Sigmoid colon (tissue), 7 donors: ENCODE data around the gene SGTA. TPM values are rescaled to one million over a fixed set of nuclear protein-coding genes. Genes with fewer than 3 reads are reported as not detected.

ENCODE experiments used
- DNase-seq: peaks from one replicate; pipeline ENCODE4 v3.0.0-alpha.2; 2019
- H3K27ac ChIP-seq, 4 donors: fragments of 200-600 bp; sonication (generic); one replicate each; pipeline ENCODE4 v1.5.1; 2016 to 2019; ENCODE audit warnings: mild to moderate bottlenecking in 1 of 4
- H3K27me3 ChIP-seq, 3 donors: fragments of 200-600 bp; sonication (generic); one replicate each; pipeline ENCODE4 v1.5.1; 2019; ENCODE audit warnings: mild to moderate bottlenecking in 1 of 3
- H3K36me3 ChIP-seq, 4 donors: fragments of 200-600 bp; sonication (generic); one replicate each; pipeline ENCODE4 v1.5.1; 2016 to 2019
- H3K4me1 ChIP-seq, 4 donors: fragments of 200-600 bp; sonication (generic); one replicate each; pipeline ENCODE4 v1.5.1; 2017 to 2019
- H3K4me3 ChIP-seq, 4 donors: fragments of 200-600 bp; sonication (generic); one replicate each; pipeline ENCODE4 v1.5.1; 2017 to 2019; ENCODE audit warnings: mild to moderate bottlenecking in 2 of 4, moderate library complexity in 1 of 4
- H3K9me3 ChIP-seq, 4 donors: fragments of 200-600 bp in 3 of 4; sonication (generic) in 3 of 4; one replicate each; pipeline versions ENCODE4 v1.5.1 to v1.6.1; 2013 to 2019
- CTCF ChIP-seq, 4 experiments: fragments of 450-650 bp in 3 of 4; fragments of 200-600 bp in 1 of 4; IDR thresholded peaks; one replicate each; pipeline ENCODE4 v1.5.1; 2016 to 2019; ENCODE audit warnings: antibody characterized with exemption in 4 of 4, mild to moderate bottlenecking in 3 of 4, moderate library complexity in 2 of 4
- EP300 ChIP-seq, 4 donors: sonication (generic); formaldehyde crosslinking; IDR thresholded peaks; one replicate each; pipeline ENCODE4 v1.6.1; 2017; ENCODE audit warnings: antibody characterized with exemption in 4 of 4
- POLR2A ChIP-seq, 2 donors: fragments of 450-650 bp; IDR thresholded peaks; one replicate each; pipeline ENCODE4 v1.6.1; 2016; ENCODE audit warnings: antibody characterized with exemption in 2 of 2, mild to moderate bottlenecking in 2 of 2, moderate library complexity in 2 of 2
- POLR2AphosphoS5 ChIP-seq, 4 donors: sonication (generic); formaldehyde crosslinking; IDR thresholded peaks; one replicate each; pipeline ENCODE4 v1.6.1; 2017; ENCODE audit warnings: antibody characterized with exemption in 4 of 4
- WGBS, 2 donors: extraction: QIAGEN DNeasy Blood & Tissue Kit; methylation state at CpG; one replicate each; pipeline ENCODE4 v1.1.7; 2013; 5-methylcytosine and 5-hydroxymethylcytosine counted together
- intact Hi-C: fragments of 100-400 bp; cut with DNase I; formaldehyde crosslinking; loops from one replicate; pipeline ENCODE4 v1.15.1; 2023
- polyA plus RNA-seq, 3 donors: library from polyadenylated mRNA; stranded (reverse); fragments of 200-250 nt; gene quantifications; one replicate each; pipeline ENCODE4 v1.2.3, GENCODE V29; 2013
- total RNA-seq, 4 donors: library from RNA; depleted of rRNA; stranded (reverse); fragments of >200 nt; gene quantifications; one replicate each; pipeline ENCODE4 v1.1.0, GENCODE V29; 2016
- donor health status: healthy with polysubstance abuse.
- donor health status: Bipolar disorder and iron deficiency.
- donor health status: healthy.

Gene SGTA
- total and polyA plus RNA-seq, 7 donors: 42.5 to 80.7 (median 48.1) TPM

GRCh38 chr19:2721570-2722540 is 61.2 kb downstream of the SGTA start:
- peak overlapping the region in 1 of 4 donors; percentile 81 for H3K27ac ChIP-seq
- intact Hi-C loops: no loop called here
- H3K27me3 ChIP-seq: peaks cover 19 to 62% (median 48%) of the 10 kb centered on the region in 3 donors
- H3K4me1 ChIP-seq: peaks cover 0 to 35% (median 30%) of the 10 kb centered on the region in 4 donors
- no peak for DNase-seq
- no peaks in the 10 kb centered on the region for H3K36me3 ChIP-seq
- 29% methylated on average over 39 of the region's 39 CpGs for WGBS, 2 donors
- no peaks in the 10 kb centered on the region for H3K9me3 ChIP-seq
- TF ChIP-seq CTCF (IDR thresholded peaks at IDR 0.05): no peak
- TF ChIP-seq POLR2AphosphoS5 (IDR thresholded peaks at IDR 0.05): no peak
- H3K4me3 ChIP-seq: peak overlapping the region in 2 of 4 donors; percentile 34 to 35

- WGBS, 2 donors: 1% methylated on average over 100 of the region's 100 CpGs
- DNase-seq: peak; percentile 51
- no peaks in the 10 kb centered on the region for H3K36me3 ChIP-seq
- peaks cover 0 to 35% (median 30%) of the 10 kb centered on the region in 4 donors for H3K4me1 ChIP-seq
- H3K4me3 ChIP-seq: peak within 1 kb of the TSS in 3 of 4 donors; percentile 23 to 46 (median 44)
- no peaks in the 10 kb centered on the region for H3K9me3 ChIP-seq
- H3K27ac ChIP-seq: peak within 1 kb of the TSS in 1 of 4 donors; percentile 59
- intact Hi-C loops: no loop called here
- H3K27me3 ChIP-seq: peaks cover 12 to 58% (median 42%) of the 10 kb centered on the region in 3 donors
- no peak for TF ChIP-seq POLR2AphosphoS5 (IDR thresholded peaks at IDR 0.05)
- no peak for TF ChIP-seq EP300 (IDR thresholded peaks at IDR 0.05)
These were observed 62.1 kb downstream of the SGTA start, which contains the start of gene DIRAS1 for GRCh38 chr19:2720777-2721569. DIRAS1 (minus strand) TSS chr19:2721372; CDS start chr19:2717806, 3,566 bp downstream.

GRCh38 chr19:2719920-2720776 is 62.9 kb downstream of the SGTA start:
- H3K9me3 ChIP-seq: peaks cover 0 to 5% (median 4%) of the 10 kb centered on the region in 4 donors
- peak; percentile 64 for DNase-seq
- H3K4me1 ChIP-seq: peaks cover 0 to 35% (median 30%) of the 10 kb centered on the region in 4 donors
- WGBS, 2 donors: 6 to 9% methylated on average over 37 of the region's 37 CpGs
- no peak for TF ChIP-seq POLR2A (IDR thresholded peaks at IDR 0.05)
- no peak for TF ChIP-seq POLR2AphosphoS5 (IDR thresholded peaks at IDR 0.05)
- no peak for TF ChIP-seq CTCF (IDR thresholded peaks at IDR 0.05)
- no peak for TF ChIP-seq EP300 (IDR thresholded peaks at IDR 0.05)
- peak overlapping the region in 3 of 4 donors; percentile 23 to 46 (median 44) for H3K4me3 ChIP-seq
- no peaks in the 10 kb centered on the region for H3K36me3 ChIP-seq
- H3K27ac ChIP-seq: peak overlapping the region in 1 of 4 donors; percentile 59
- intact Hi-C loops: no loop called here
- H3K27me3 ChIP-seq: peaks cover 12 to 58% (median 34%) of the 10 kb centered on the region in 3 donors

GRCh38 chr19:2719232-2719735 is 63.8 kb downstream of the SGTA start:
- no peak overlapping the region for H3K27ac ChIP-seq
- TF ChIP-seq CTCF (IDR thresholded peaks at IDR 0.05) (no peak), POLR2A (IDR thresholded peaks at IDR 0.05) (no peak), POLR2AphosphoS5 (IDR thresholded peaks at IDR 0.05) (no peak), EP300 (IDR thresholded peaks at IDR 0.05) (no peak)
- H3K4me1 ChIP-seq: peaks cover 0 to 35% (median 30%) of the 10 kb centered on the region in 4 donors
- WGBS, 2 donors: 24 to 52% methylated on average over 7 of the region's 7 CpGs
- DNase-seq: peak; percentile 32
- H3K36me3 ChIP-seq: no peaks in the 10 kb centered on the region
- peaks cover 0 to 7% (median 5%) of the 10 kb centered on the region in 4 donors for H3K9me3 ChIP-seq
- intact Hi-C loops: no loop called here
- peaks cover 12 to 60% (median 34%) of the 10 kb centered on the region in 3 donors for H3K27me3 ChIP-seq
- H3K4me3 ChIP-seq: no peak overlapping the region
